ENCODE results near the gene UPF3B.
"Not testable (repeated sequence)": the region's sequence is repeated elsewhere in the genome, so short reads cannot be mapped to it uniquely, and the experiment has no call there.

The UPF3B gene

GRCh38 chrX:119826399-119826959, 26.3 kb downstream of the UPF3B start:
- Histone ChIP-seq H3K36me3 (ENCODE audit: control insufficient read depth in 2 of 2, insufficient read depth in 2 of 2, low read length in 2 of 2) (peaks cover 0 to 2% of the 10 kb centered on the region in 2 donors), H3K9me3 (ENCODE audit: control insufficient read depth in 2 of 2, low read length in 2 of 2) (no peaks in the 10 kb centered on the region), H3K9ac (ENCODE audit: low read depth in 1 of 2, low read length in 2 of 2) (no peak overlapping the region), H3K27ac (ENCODE audit: low read depth in 2 of 2, low read length in 2 of 2) (no peak overlapping the region), H3K27me3 (ENCODE audit: control insufficient read depth in 2 of 2, insufficient read depth in 2 of 2, low read length in 2 of 2) (no peaks in the 10 kb centered on the region), H3K4me1 (ENCODE audit: control insufficient read depth in 2 of 2, insufficient read depth in 2 of 2, low read length in 2 of 2) (no peaks in the 10 kb centered on the region), H3K4me3 (ENCODE audit: low read length in 2 of 2) (no peak overlapping the region)

- H3K27me3 ChIP-seq (ENCODE audit: control insufficient read depth in 2 of 2, insufficient read depth in 2 of 2, low read length in 2 of 2); H3K36me3 ChIP-seq (ENCODE audit: control insufficient read depth in 2 of 2, insufficient read depth in 2 of 2, low read length in 2 of 2); H3K4me1 ChIP-seq (ENCODE audit: control insufficient read depth in 2 of 2, insufficient read depth in 2 of 2, low read length in 2 of 2); H3K9me3 ChIP-seq (ENCODE audit: control insufficient read depth in 2 of 2, low read length in 2 of 2); H3K4me3 ChIP-seq (ENCODE audit: low read length in 2 of 2); H3K9ac ChIP-seq (ENCODE audit: low read depth in 1 of 2, low read length in 2 of 2); H3K27ac ChIP-seq (ENCODE audit: low read depth in 2 of 2, low read length in 2 of 2): not testable (repeated sequence)
Measured at GRCh38 chrX:119824221-119824620, 28.5 kb downstream of the UPF3B start.

- not testable (repeated sequence) for H3K9me3 ChIP-seq (ENCODE audit: control insufficient read depth in 2 of 2, low read length in 2 of 2); H3K36me3 ChIP-seq (ENCODE audit: control insufficient read depth in 2 of 2, insufficient read depth in 2 of 2, low read length in 2 of 2); H3K4me3 ChIP-seq (ENCODE audit: low read length in 2 of 2); H3K9ac ChIP-seq (ENCODE audit: low read depth in 1 of 2, low read length in 2 of 2); H3K4me1 ChIP-seq (ENCODE audit: control insufficient read depth in 2 of 2, insufficient read depth in 2 of 2, low read length in 2 of 2); H3K27me3 ChIP-seq (ENCODE audit: control insufficient read depth in 2 of 2, insufficient read depth in 2 of 2, low read length in 2 of 2); H3K27ac ChIP-seq (ENCODE audit: low read depth in 2 of 2, low read length in 2 of 2)
Measured at GRCh38 chrX:119821703-119822102, 31.1 kb downstream of the UPF3B start.

GRCh38 chrX:119817130-119817690, 35.6 kb downstream of the UPF3B start:
- H3K36me3 ChIP-seq (ENCODE audit: control insufficient read depth in 2 of 2, insufficient read depth in 2 of 2, low read length in 2 of 2), result no peaks in the 10 kb centered on the region
- no peak overlapping the region for H3K4me3 ChIP-seq (ENCODE audit: low read length in 2 of 2)
- no peaks in the 10 kb centered on the region for H3K9me3 ChIP-seq (ENCODE audit: control insufficient read depth in 2 of 2, low read length in 2 of 2)
- no peak overlapping the region for H3K9ac ChIP-seq (ENCODE audit: low read depth in 1 of 2, low read length in 2 of 2)
- H3K4me1 ChIP-seq (ENCODE audit: control insufficient read depth in 2 of 2, insufficient read depth in 2 of 2, low read length in 2 of 2), result no peaks in the 10 kb centered on the region
- H3K27me3 ChIP-seq (ENCODE audit: control insufficient read depth in 2 of 2, insufficient read depth in 2 of 2, low read length in 2 of 2), result no peaks in the 10 kb centered on the region
- H3K27ac ChIP-seq (ENCODE audit: low read depth in 2 of 2, low read length in 2 of 2), result no peak overlapping the region

GRCh38 chrX:119816300-119816699, 36.5 kb downstream of the UPF3B start:
- H3K4me3 ChIP-seq (ENCODE audit: low read length in 2 of 2), result no peak overlapping the region
- no peaks in the 10 kb centered on the region for H3K36me3 ChIP-seq (ENCODE audit: control insufficient read depth in 2 of 2, insufficient read depth in 2 of 2, low read length in 2 of 2)
- no peak overlapping the region for H3K27ac ChIP-seq (ENCODE audit: low read depth in 2 of 2, low read length in 2 of 2)

DNA sequence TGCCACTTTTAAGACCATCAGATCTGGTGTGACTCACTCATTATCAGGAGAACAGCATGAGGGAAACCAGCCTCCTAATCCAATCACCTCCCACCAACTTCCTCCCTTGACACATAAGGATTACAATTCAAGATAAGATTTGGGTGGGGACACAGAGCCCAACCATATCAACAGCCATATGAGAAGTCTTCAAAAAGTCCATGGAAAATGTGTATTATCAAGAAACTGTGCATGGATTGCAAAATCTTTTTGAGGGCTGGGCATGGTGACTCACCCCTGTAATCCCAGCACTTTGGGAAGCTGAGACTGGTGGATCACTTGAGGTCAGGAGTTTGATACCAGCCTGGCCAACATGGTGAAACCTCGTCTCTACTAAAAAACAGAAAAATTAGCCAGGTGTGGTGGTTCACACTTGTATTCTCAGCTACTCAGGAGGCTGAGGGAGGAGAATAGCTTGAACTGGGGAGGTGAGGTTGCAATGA, 43.5 kb downstream of the UPF3B start:
- no peaks in the 10 kb centered on the region for H3K9me3 ChIP-seq (ENCODE audit: control insufficient read depth in 2 of 2, low read length in 2 of 2)
- no peak overlapping the region for H3K9ac ChIP-seq (ENCODE audit: low read depth in 1 of 2, low read length in 2 of 2)
- H3K27me3 ChIP-seq (ENCODE audit: control insufficient read depth in 2 of 2, insufficient read depth in 2 of 2, low read length in 2 of 2), result no peaks in the 10 kb centered on the region

More at GRCh38 chrX:119816300-119816699, 36.5 kb downstream of the UPF3B start:
- H3K9me3 ChIP-seq (ENCODE audit: control insufficient read depth in 2 of 2, low read length in 2 of 2), result no peaks in the 10 kb centered on the region
- H3K27me3 ChIP-seq (ENCODE audit: control insufficient read depth in 2 of 2, insufficient read depth in 2 of 2, low read length in 2 of 2), result no peaks in the 10 kb centered on the region
- H3K9ac ChIP-seq (ENCODE audit: low read depth in 1 of 2, low read length in 2 of 2), result no peak overlapping the region
- no peaks in the 10 kb centered on the region for H3K4me1 ChIP-seq (ENCODE audit: control insufficient read depth in 2 of 2, insufficient read depth in 2 of 2, low read length in 2 of 2)

GRCh38 chrX:119808461-119808860, 44.3 kb downstream of the UPF3B start:
- not testable (repeated sequence) for H3K27ac ChIP-seq (ENCODE audit: low read depth in 2 of 2, low read length in 2 of 2); H3K4me1 ChIP-seq (ENCODE audit: control insufficient read depth in 2 of 2, insufficient read depth in 2 of 2, low read length in 2 of 2); H3K36me3 ChIP-seq (ENCODE audit: control insufficient read depth in 2 of 2, insufficient read depth in 2 of 2, low read length in 2 of 2); H3K4me3 ChIP-seq (ENCODE audit: low read length in 2 of 2); H3K9me3 ChIP-seq (ENCODE audit: control insufficient read depth in 2 of 2, low read length in 2 of 2); H3K27me3 ChIP-seq (ENCODE audit: control insufficient read depth in 2 of 2, insufficient read depth in 2 of 2, low read length in 2 of 2); H3K9ac ChIP-seq (ENCODE audit: low read depth in 1 of 2, low read length in 2 of 2)

More for the DNA sequence above, 43.5 kb downstream of the UPF3B start:
- Histone ChIP-seq H3K36me3 (ENCODE audit: control insufficient read depth in 2 of 2, insufficient read depth in 2 of 2, low read length in 2 of 2) (no peaks in the 10 kb centered on the region), H3K27ac (ENCODE audit: low read depth in 2 of 2, low read length in 2 of 2) (no peak overlapping the region), H3K4me1 (ENCODE audit: control insufficient read depth in 2 of 2, insufficient read depth in 2 of 2, low read length in 2 of 2) (no peaks in the 10 kb centered on the region), H3K4me3 (ENCODE audit: low read length in 2 of 2) (no peak overlapping the region)

GRCh38 chrX:119802546-119802945, 50.2 kb downstream of the UPF3B start:
- no peaks in the 10 kb centered on the region for H3K27me3 ChIP-seq (ENCODE audit: control insufficient read depth in 2 of 2, insufficient read depth in 2 of 2, low read length in 2 of 2)
- no peak overlapping the region for H3K27ac ChIP-seq (ENCODE audit: low read depth in 2 of 2, low read length in 2 of 2)
- no peak overlapping the region for H3K4me3 ChIP-seq (ENCODE audit: low read length in 2 of 2)
- no peaks in the 10 kb centered on the region for H3K36me3 ChIP-seq (ENCODE audit: control insufficient read depth in 2 of 2, insufficient read depth in 2 of 2, low read length in 2 of 2)
- no peak overlapping the region for H3K9ac ChIP-seq (ENCODE audit: low read depth in 1 of 2, low read length in 2 of 2)
- H3K4me1 ChIP-seq (ENCODE audit: control insufficient read depth in 2 of 2, insufficient read depth in 2 of 2, low read length in 2 of 2), result no peaks in the 10 kb centered on the region
- H3K9me3 ChIP-seq (ENCODE audit: control insufficient read depth in 2 of 2, low read length in 2 of 2), result no peaks in the 10 kb centered on the region

DNA sequence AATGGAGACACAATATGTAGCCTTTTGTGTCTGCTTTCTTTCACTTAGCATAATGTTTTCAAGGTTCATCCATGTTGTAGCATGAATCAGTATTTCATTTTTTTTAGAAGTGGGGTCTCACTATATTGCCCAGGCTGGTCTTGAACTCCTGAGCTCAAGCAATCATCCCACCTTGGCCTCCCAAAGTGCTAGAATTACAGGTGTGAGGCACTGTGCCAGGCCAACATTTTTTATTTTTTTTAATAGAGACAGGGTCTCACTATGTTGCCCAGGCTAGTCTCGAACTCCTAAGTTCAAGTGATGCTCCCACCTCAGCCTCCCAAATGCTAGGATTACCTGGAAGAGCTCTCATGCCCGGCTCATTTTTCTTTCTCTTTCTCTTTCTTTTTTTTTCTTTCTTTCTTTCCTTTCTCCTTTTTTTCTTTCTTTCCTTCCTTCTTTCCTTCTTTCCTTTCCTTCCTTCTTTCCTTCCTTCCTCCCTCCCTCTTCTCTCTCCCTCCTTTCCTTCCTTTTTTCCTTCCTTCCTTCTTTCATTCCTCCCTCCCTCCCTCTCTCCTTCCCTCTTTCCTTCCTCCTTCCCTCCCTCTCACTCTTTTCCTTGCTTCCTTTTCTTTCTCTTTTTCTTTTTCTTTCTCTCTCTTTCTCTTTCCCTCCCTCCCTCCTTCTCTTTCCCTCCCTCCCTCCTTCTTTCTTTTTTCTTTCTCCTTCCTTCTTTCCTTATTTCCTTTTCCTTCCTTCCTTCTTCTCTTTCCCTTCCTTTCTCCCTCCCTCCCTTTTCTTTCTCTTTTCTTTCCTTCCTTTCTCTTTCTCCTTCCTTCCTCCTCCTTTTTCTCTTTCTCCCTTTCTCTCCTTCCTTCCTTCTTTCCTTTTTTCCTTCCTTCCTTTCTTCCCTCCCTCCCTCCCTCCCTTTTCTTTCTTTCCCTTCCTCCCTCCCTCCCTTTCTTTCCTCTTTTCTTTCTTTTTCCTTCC, 51.2 kb downstream of the UPF3B start:
- Histone ChIP-seq H3K27me3 (ENCODE audit: control insufficient read depth in 2 of 2, insufficient read depth in 2 of 2, low read length in 2 of 2) (no peaks in the 10 kb centered on the region), H3K27ac (ENCODE audit: low read depth in 2 of 2, low read length in 2 of 2) (no peak overlapping the region), H3K4me1 (ENCODE audit: control insufficient read depth in 2 of 2, insufficient read depth in 2 of 2, low read length in 2 of 2) (no peaks in the 10 kb centered on the region), H3K9me3 (ENCODE audit: control insufficient read depth in 2 of 2, low read length in 2 of 2) (no peaks in the 10 kb centered on the region), H3K36me3 (ENCODE audit: control insufficient read depth in 2 of 2, insufficient read depth in 2 of 2, low read length in 2 of 2) (no peaks in the 10 kb centered on the region), H3K4me3 (ENCODE audit: low read length in 2 of 2) (no peak overlapping the region), H3K9ac (ENCODE audit: low read depth in 1 of 2, low read length in 2 of 2) (no peak overlapping the region)

All from mucosa of rectum (tissue), 2 donors.